Vagina (tissue), 2 donors: ENCODE data around the gene LAMB3. TPM values are rescaled to one million over a fixed set of nuclear protein-coding genes. Genes with fewer than 3 reads are reported as not detected.

Experiments used
- DNase-seq, 2 donors: peaks; one replicate each; pipeline ENCODE4 v3.0.0-alpha.2; 2017; ENCODE audit errors: extremely low spot score in 2 of 2
- H3K27ac ChIP-seq: fragments of 200-600 bp; sonication (generic); one replicate; pipeline ENCODE4 v1.5.1; 2019
- H3K27me3 ChIP-seq: fragments of 200-600 bp; sonication (generic); one replicate; pipeline ENCODE4 v1.5.1; 2019
- H3K36me3 ChIP-seq, 2 donors: fragments of 200-600 bp; sonication (generic); one replicate each; pipeline ENCODE4 v1.5.1; 2017 to 2019
- H3K4me1 ChIP-seq: fragments of 200-600 bp; sonication (generic); one replicate; pipeline ENCODE4 v1.5.1; 2019
- H3K4me3 ChIP-seq, 2 donors: fragments of 200-600 bp; sonication (generic); 1 replicate in 1 of 2; 2 replicates in 1 of 2; pipeline ENCODE4 v1.5.1; 2016 to 2019
- H3K9me3 ChIP-seq: fragments of 200-600 bp; sonication (generic); one replicate; pipeline ENCODE4 v1.5.1; 2019
- CTCF ChIP-seq, 3 experiments: fragments of 450-650 bp in 2 of 3; fragments of 200-600 bp in 1 of 3; sonication (generic) in 1 of 3; IDR thresholded peaks; one replicate each; pipeline ENCODE4 v1.5.1; 2017 to 2019; ENCODE audit warnings: antibody characterized with exemption in 3 of 3, mild to moderate bottlenecking in 2 of 3, moderate library complexity in 2 of 3
- POLR2A ChIP-seq, 2 donors: fragments of 450-650 bp; IDR thresholded peaks; one replicate each; pipeline ENCODE4 v1.6.1; 2017; ENCODE audit warnings: antibody characterized with exemption in 2 of 2, mild to moderate bottlenecking in 2 of 2, moderate library complexity in 2 of 2
- POLR2AphosphoS5 ChIP-seq, 2 donors: sonication (generic); formaldehyde crosslinking; IDR thresholded peaks; one replicate each; pipeline ENCODE4 v1.9.0; 2017; ENCODE audit warnings: antibody characterized with exemption in 2 of 2, mild to moderate bottlenecking in 2 of 2, low read depth in 1 of 2; ENCODE audit not compliant: insufficient read depth in 1 of 2
- intact Hi-C: fragments of 100-400 bp; cut with DNase I; formaldehyde crosslinking; loops from one replicate; pipeline ENCODE4 v1.15.1; 2023
- total RNA-seq: library from RNA; depleted of rRNA; stranded (reverse); fragments of >200 nt; gene quantifications from one replicate; pipeline ENCODE4 v1.2.3, GENCODE V29; 2016

The LAMB3 gene
- total RNA-seq, 1 donor from 2014 or later: 68.8 TPM

- Histone ChIP-seq H3K27ac (no peak overlapping the region), H3K27me3 (no peaks in the 10 kb centered on the region), H3K4me3 (no peak overlapping the region), H3K36me3 (no peaks in the 10 kb centered on the region), H3K4me1 (peaks cover 7% of the 10 kb centered on the region), H3K9me3 (no peaks in the 10 kb centered on the region)
- DNase-seq: no peak
- TF ChIP-seq CTCF (IDR thresholded peaks at IDR 0.05): no peak
- TF ChIP-seq POLR2A (IDR thresholded peaks at IDR 0.05): no peak
- TF ChIP-seq POLR2AphosphoS5 (IDR thresholded peaks at IDR 0.05; ENCODE audit: insufficient read depth in 1 of 2, low read depth in 1 of 2): no peak
- intact Hi-C loops: no loop called here
Measured at GRCh38 chr1:209625791-209626285, 26.4 kb downstream of the LAMB3 start.

- intact Hi-C loops: no loop called here
Measured at GRCh38 chr1:209624558-209625549, 27.4 kb downstream of the LAMB3 start.

GRCh38 chr1:209622841-209623829 lies 29.1 kb downstream of the LAMB3 start:
- H3K27ac ChIP-seq: no peak overlapping the region
- intact Hi-C loops: no loop called here
- no peak for DNase-seq
- H3K27me3 ChIP-seq: no peaks in the 10 kb centered on the region
- no peaks in the 10 kb centered on the region for H3K36me3 ChIP-seq
- H3K9me3 ChIP-seq: no peaks in the 10 kb centered on the region
- H3K4me3 ChIP-seq: no peak overlapping the region
- no peak for TF ChIP-seq POLR2AphosphoS5 (IDR thresholded peaks at IDR 0.05; ENCODE audit: insufficient read depth in 1 of 2, low read depth in 1 of 2)
- no peak for TF ChIP-seq CTCF (IDR thresholded peaks at IDR 0.05)
- TF ChIP-seq POLR2A (IDR thresholded peaks at IDR 0.05): no peak
- H3K4me1 ChIP-seq: peaks cover 7% of the 10 kb centered on the region

More at GRCh38 chr1:209624558-209625549, 27.4 kb downstream of the LAMB3 start:
- Histone ChIP-seq H3K9me3 (no peaks in the 10 kb centered on the region), H3K4me3 (no peak overlapping the region), H3K27me3 (no peaks in the 10 kb centered on the region), H3K4me1 (peaks cover 7% of the 10 kb centered on the region), H3K27ac (no peak overlapping the region), H3K36me3 (no peaks in the 10 kb centered on the region)
- DNase-seq: no peak
- no peak for TF ChIP-seq POLR2A (IDR thresholded peaks at IDR 0.05)
- no peak for TF ChIP-seq POLR2AphosphoS5 (IDR thresholded peaks at IDR 0.05; ENCODE audit: insufficient read depth in 1 of 2, low read depth in 1 of 2)
- no peak for TF ChIP-seq CTCF (IDR thresholded peaks at IDR 0.05)

GRCh38 chr1:209621741-209622655 lies 30.2 kb downstream of the LAMB3 start:
- H3K27me3 ChIP-seq: no peaks in the 10 kb centered on the region
- DNase-seq: no peak
- no peaks in the 10 kb centered on the region for H3K9me3 ChIP-seq
- no peak overlapping the region for H3K4me3 ChIP-seq
- no peak overlapping the region for H3K27ac ChIP-seq
- H3K36me3 ChIP-seq: no peaks in the 10 kb centered on the region
- intact Hi-C loops: no loop called here
- no peaks in the 10 kb centered on the region for H3K4me1 ChIP-seq
- no peak for TF ChIP-seq POLR2A (IDR thresholded peaks at IDR 0.05)
- TF ChIP-seq POLR2AphosphoS5 (IDR thresholded peaks at IDR 0.05; ENCODE audit: insufficient read depth in 1 of 2, low read depth in 1 of 2): no peak
- no peak for TF ChIP-seq CTCF (IDR thresholded peaks at IDR 0.05)
